HG03175 (cell line): Measurements from ENCODE around the gene DNAAF5.
"Not testable (repeated sequence)": the region's sequence is repeated elsewhere in the genome, so short reads cannot be mapped to it uniquely, and the experiment has no call there.

Source experiments
- ATAC-seq: cut with Tn5 transposase; IDR thresholded peaks from one replicate; pipeline ENCODE4 v1.9.1; 2021; ENCODE audit warnings: mild to moderate bottlenecking, moderate library complexity; ENCODE audit not compliant: unreplicated experiment

DNAAF5 gene

DNA sequence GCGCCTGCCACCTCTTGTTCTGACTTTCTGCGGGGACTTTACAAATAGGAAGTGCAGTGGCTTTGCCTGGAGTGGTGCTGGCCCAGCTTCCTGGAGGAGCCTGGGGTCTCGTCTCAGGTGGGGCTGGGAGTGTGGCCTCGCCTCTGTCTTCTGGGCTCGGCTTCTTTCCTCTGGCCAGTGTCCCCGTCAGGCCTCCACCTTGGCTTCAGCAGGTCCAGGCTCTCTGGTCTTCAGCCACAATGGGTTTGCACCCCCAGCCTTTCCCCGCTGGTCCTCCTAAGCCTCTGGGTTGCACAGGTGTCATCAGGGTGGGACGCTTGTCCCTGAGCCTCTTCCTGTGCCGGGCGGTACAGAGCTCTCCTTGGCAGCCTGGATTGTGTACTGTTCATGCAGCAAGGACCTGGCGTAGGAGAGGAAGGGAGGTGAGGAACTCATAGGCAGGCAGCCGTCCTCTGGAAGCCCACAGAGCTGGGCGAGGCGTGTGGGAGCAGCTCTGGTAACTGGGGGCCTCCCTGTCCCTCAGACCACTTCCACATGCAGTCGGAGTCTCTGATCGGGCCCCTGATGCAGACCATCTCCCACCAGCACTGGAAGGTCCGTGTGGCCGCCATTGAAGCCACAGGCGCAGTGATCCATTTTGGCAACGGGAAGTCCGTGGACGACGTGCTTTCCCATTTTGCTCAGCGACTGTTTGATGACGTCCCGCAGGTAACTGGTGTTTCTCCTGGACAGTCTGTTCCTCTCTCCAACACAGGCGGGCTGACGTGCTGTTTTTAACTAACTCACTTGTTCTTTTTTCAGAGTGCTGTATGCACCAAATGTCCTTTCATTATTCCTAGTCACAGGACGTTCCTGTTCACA is 2.9 kb downstream of the DNAAF5 start:
- ATAC-seq: no peak

GRCh38 chr7:730501-731439 is 4.3 kb downstream of the DNAAF5 start:
- ATAC-seq: no peak

GRCh38 chr7:731440-732085 is 5.1 kb downstream of the DNAAF5 start:
- no peak for ATAC-seq

DNA sequence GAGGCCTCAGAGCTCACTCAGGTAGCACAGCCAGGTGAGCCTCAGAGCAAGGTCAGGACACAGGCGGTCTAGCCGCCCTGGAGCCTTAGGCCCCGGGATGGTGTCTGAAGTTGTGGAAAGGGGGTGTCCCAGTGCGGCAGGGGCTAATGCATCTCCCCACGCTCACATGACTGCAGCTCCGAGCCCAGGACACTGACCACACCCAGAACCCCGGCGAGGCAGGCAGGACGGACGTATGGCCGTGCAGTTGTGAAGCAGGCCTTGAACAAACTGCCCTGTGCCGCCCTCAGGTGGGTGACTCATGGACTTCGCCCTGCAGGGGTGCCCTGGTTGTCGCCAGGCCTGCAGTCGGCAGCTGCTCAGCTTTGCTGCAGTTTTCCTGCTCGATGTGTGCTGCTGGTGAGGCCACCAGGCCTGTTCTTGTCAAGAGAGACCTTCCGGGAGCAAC is 5.6 kb downstream of the DNAAF5 start:
- ATAC-seq: no peak

- ATAC-seq: no peak
Measured at GRCh38 chr7:732556-732955, 6.1 kb downstream of the DNAAF5 start.

DNA sequence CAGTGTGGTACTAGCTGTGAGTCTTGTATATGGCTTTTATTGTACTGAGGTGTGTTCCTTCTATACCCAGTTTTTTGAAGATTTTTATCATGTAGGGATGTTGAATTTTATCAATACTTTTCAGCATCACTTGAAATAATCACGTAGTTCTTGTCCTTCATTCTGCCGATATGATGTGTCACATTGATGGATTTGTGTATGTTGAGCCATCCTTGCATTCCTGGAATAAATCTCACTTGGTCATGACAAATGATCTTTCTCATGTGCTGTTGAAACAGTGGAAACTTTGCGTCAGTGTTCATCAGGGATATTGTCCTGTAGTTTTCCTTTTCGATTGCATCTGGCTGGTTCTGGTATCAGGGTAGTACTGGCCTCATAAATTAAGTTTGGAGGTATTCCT is 7.7 kb downstream of the DNAAF5 start:
- ATAC-seq: no peak

DNA sequence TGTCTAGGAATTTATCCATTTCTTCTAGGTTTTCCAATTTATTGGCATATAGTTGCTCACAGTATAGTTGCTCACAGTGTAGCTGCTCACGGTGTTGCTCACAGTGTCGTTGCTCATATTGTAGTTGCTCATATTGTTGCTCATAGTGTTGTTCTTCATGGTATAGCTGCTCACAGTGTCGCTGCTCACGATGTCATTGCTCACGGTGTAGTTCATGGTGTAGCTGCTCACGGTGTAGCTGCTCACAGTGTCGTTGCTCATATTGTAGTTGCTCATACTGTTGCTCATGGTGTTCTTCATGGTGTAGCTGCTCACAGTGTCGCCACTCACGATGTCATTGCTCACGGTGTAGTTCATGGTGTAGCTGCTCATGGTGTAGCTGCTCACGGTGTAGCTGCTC is 8.3 kb downstream of the DNAAF5 start:
- ATAC-seq: no peak

DNA sequence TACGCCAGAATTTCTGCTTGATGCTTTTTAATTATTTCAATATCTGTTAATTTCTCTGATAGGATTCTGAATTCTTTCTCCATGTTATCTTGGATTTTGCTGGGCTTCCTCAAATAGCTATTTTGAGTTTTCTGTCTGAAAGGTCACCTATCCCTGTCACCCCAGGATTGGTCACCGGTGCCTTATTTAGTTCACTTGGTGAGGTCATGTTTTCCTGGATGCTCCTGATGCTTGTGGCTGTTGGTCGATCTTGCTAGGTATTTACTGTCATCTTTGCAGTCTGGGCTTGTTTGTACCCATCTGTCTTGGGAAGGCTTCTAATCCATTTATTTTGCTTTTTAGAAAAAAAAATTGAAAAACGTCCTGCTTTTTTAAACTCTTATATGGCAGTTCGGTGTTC is 11.7 kb downstream of the DNAAF5 start:
- ATAC-seq: no peak

GRCh38 chr7:738723-739454 is 12.4 kb downstream of the DNAAF5 start:
- no peak for ATAC-seq

DNA sequence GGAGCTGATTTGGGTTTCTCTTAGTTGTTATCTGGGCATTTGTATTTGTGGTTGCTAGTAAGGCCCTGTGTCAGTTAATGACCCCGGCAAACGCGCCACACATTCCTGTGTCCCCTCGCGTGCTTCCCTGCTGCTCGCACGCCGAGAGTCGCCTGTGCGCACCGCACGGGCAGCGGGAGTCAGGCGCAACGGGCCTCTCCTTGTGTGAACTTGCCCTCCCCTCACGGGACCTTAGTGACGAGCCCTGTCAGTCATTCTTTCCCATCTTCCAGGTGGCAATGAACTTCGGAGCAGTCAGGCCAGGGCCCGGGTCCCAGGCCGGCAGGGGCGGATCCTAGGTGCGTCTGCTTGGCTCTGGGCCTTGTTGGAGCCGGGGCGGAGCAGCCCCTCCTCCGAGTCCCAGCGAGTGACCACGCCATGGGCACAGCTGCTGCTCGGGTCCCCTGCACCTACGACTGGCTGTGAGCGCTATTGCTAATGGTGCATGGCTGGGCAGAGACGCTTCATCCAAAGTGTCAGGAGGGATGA is 13.0 kb downstream of the DNAAF5 start:
- no peak for ATAC-seq

GRCh38 chr7:739983-740942 is 13.8 kb downstream of the DNAAF5 start:
- no peak for ATAC-seq

- no peak for ATAC-seq
Measured at GRCh38 chr7:741191-741671, 14.7 kb downstream of the DNAAF5 start.

DNA sequence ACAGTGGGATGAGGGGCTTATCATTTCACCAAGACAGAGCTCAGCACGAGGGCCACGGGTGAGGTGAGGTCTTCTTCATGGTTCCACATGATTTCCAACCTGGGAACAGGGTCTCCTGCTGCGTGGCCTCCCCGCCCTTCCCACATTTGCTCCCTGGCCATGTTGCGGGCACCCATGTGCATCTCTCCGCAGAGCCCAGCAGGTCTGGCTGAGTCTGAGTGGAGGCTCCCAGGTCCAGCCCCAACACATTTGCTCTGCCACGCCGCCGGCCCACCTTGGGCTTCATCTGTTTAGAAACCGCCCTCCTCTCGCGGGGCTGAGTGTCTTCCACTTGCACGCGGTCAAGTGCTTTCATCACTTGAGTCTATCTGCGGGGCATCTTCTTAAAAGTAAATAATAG is 15.4 kb downstream of the DNAAF5 start:
- no peak for ATAC-seq

- no peak for ATAC-seq
Measured at GRCh38 chr7:742791-743190, 16.3 kb downstream of the DNAAF5 start.

- ATAC-seq: not testable (repeated sequence)
Measured at GRCh38 chr7:743341-744127, 17.0 kb downstream of the DNAAF5 start.

DNA sequence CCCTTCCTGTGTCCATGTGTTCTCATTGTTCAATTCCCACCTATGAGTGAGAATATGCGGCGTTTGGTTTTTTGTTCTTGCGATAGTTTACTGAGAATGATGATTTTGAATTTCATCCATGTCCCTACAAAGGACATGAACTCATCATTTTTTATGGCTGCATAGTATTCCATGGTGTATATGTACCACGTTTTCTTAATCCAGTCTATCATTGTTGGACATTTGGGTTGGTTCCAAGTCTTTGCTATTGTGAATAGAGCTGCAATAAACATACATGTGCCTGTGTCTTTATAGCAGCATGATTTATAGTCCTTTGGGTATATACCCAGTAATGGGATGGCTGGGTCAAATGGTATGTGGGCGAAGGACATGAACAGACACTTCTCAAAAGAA is 17.6 kb downstream of the DNAAF5 start:
- ATAC-seq: not testable (repeated sequence)

GRCh38 chr7:744854-745430 is 18.4 kb downstream of the DNAAF5 start:
- no peak for ATAC-seq
